T47D (cell line): Measurements from ENCODE around the gene PECR.
A peak's percentile ranks its signal among the peaks of the same experiment; 100 is the strongest.

Source experiments
- DNase-seq, 2 experiments: peaks; one replicate each; pipeline versions ENCODE4 v3.0.0 to v3.0.0-alpha.2; 2011 to 2012; ENCODE audit warnings: low read depth in 1 of 2, low spot score in 1 of 2
- JUND ChIP-seq: IDR thresholded peaks from 2 replicates; pipeline ENCODE4 v1.6.1; 2012; ENCODE audit warnings: low read depth
- in situ Hi-C: cut with HindIII; loops from 2 replicates; pipeline ENCODE4 v1.10.0; 2016; ENCODE audit warnings: low sequenced_read_pairs, low pct_unique_long_range_greater_than_20kb

Gene PECR

DNA sequence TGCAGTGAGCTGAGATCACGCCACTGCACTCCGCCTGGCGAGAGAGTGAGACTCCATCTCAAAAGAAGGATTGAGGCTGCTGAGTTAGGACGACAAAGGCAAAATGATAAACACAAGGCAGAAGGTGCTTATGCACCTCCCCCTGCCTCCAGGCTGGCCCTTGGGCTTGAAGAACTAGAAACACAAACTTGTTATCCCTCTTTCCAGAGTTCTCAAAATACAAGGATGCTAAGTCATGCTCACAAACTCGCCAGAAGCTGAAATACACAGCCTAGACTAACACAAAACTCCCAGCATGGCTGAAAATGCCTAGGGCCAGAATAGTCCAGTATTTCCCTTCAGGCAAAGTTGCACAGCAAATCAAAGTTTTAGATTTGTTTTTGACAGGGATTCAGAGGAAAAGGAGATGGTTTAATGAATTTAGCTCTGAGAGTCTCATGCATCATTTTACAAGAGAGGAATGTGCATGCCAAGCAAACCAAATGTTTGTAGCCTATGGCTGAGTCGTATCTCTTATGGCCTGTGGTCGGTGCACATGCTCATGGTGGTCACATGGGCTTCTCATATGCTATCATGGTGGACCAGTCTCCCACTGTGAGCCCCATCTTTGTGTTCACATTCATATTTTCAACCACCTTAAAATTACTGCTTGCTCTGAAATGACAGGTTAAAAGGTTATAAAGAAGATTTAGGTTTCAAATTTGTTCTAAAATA is 52.0 kb downstream of the PECR start:
- no peak for TF ChIP-seq JUND
- in situ Hi-C loops: no loop called here
- DNase-seq: no peak

DNA sequence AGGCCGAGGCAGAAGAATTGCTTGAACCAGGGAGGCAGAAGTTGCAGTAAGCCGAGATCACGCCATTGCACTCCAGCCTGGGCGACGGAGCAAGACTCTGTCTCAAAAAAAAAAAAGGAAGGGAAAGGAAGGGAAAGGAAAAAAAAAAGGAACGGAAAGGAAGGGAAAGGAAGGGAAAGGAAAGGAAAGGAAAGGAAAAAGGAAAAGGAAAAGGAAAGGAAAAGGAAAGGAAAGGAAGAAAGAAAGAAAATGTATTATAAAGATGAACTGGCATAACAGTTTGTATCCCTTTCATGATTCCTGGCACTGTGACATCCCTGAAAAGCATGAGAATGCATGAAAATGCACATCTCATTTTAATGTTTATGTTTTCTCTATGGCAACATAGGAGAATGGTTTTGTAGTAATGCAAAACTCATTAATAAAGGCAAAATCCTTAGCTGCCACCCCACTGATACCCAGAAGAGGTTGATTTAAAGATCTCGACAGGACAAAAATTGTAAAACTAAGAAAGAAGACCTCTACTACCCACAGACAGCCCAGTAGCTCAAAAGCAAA is 56.8 kb downstream of the PECR start:
- DNase-seq: no peak
- no peak for TF ChIP-seq JUND
- in situ Hi-C loops: no loop called here

- TF ChIP-seq JUND: no peak
- in situ Hi-C loops: no loop called here
- peak; percentile 30 to 76 for DNase-seq
Observed at GRCh38 chr2:216023055-216023648, 58.5 kb downstream of the PECR start.

DNA sequence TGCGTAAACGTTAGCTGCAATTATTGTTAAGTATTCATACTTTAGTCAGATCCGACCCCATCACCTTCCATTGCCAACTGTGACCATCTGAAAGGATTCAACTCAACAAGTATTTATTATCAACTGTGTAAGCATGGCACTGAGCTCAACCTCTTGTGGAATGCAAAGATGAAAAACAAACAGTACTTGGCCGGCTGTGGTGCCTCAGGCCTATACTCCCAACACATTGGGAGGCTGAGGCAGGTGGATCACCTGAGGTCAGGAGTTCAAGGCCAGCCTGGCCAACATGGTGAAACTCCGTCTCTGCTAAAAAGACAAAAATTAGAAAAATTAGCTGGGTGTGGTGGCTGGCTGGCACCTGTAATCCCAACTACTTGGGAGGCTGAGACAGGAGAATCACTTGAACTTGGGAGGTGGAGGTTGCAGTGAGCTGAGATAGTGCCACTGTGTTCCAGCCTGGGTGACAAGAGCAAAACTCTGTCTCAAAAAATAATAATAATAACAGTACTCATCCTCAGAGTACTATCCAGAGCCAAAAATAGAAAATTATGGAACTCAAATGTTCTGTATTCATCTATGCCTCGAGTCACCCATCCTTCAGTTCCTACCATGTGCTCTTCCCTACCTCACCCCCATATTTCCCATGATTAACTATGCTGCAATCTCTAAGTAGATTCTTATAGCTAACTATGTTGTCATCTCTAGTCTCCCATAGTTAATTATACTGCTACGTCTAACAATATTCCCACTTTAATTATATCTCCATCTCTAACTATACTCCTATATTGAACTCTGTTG is 59.6 kb downstream of the PECR start:
- in situ Hi-C loops: no loop called here
- TF ChIP-seq JUND: no peak
- DNase-seq: peak in 1 of 2 experiments; percentile 77

GRCh38 chr2:216018709-216019108 is 62.9 kb downstream of the PECR start:
- DNase-seq: no peak
- in situ Hi-C loops: no loop called here
- TF ChIP-seq JUND: no peak

- no peak for TF ChIP-seq JUND
- in situ Hi-C loops: no loop called here
- DNase-seq: no peak
Observed at GRCh38 chr2:216017365-216017764, 64.2 kb downstream of the PECR start.

DNA sequence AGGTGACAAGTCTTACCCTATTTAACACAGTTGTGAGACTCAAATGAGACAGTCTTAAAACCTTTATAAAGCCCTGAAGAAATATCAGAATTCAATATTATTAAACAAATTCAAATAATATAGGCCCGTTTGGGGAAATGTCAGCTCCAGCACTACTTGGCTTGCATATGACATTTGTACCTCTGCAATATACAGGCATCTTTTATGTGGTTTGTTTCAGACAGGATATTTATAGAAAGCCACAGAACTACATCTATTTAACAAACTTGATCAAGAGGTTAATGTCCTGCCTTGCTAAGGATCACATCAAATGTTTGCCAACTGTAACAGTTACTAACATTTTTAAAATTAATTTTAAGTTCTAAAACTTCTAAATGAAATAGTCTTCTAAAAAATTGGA is 65.0 kb downstream of the PECR start:
- in situ Hi-C loops: no loop called here
- no peak for TF ChIP-seq JUND
- no peak for DNase-seq

DNA sequence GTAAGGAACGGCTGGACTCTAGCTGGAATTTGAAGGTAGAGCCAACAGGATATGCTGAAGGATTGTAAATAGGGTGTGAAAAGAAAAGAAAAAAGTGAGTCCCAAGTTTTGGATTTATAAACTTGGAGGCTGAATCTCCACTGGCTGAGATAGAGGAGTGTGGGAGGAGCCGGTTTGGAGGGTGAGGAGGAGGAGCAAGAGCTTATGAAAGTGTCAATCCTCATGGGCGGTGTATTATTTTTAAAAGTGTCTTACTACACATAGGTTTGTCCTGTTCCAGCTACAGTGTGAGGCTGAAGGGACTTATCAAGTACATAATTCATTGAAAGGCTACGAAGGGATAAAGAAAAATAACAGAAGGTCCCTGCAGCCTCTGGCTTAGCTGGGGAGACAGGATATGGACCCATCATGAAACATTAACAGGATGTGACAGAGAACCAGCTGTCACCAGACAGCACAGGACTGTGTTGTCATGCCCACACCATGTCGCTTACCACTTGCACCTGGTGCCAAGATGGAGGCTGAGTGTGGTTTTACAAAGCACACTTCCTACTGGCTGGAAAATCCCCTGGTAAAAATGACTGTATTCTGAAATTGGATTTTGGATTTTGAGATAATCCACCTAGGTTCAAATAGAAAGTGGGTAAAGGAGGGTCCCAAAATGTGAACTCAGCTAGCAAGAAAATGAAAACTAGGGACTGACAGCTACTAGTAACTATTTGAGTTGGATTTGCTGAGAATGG is 65.7 kb downstream of the PECR start:
- no peak for DNase-seq
- in situ Hi-C loops: no loop called here
- TF ChIP-seq JUND: no peak

DNA sequence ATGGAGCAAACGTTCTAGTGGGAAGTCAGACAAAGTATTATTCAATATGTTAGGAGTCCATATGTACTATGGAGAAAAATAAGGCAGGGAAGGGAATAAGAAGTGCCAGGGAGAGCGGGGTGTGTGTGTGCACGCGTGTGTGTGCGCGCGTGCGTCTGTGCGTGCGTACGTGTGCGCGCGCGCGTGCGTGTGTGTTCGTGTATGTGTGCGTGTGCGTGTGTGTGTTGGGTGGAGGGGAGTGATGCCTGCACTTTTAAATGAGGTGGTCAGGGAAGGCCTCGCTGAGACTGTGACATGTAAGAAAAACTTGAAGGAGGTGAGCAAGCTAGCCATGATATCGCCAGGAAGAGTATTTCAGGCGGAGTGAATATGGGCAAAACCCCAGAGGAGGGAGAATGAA is 66.6 kb downstream of the PECR start:
- in situ Hi-C loops: no loop called here
- no peak for DNase-seq
- no peak for TF ChIP-seq JUND

GRCh38 chr2:216014006-216014405 is 67.6 kb downstream of the PECR start:
- DNase-seq: no peak
- in situ Hi-C loops: no loop called here

GRCh38 chr2:216013080-216013909 is 68.3 kb downstream of the PECR start, which contains the start of gene MREG:
Gene MREG, minus strand, starts transcription at chr2:216013551. Its CDS starts 224 bp downstream, at chr2:216013327.
- peak; percentile 77 to 90 for DNase-seq
- in situ Hi-C loops: no loop called here

More at GRCh38 chr2:216014006-216014405, 67.6 kb downstream of the PECR start:
- TF ChIP-seq JUND: no peak

GRCh38 chr2:216012830-216013079 is 68.9 kb downstream of the PECR start:
- in situ Hi-C loops: no loop called here
- no peak for DNase-seq
- no peak for TF ChIP-seq JUND

More at GRCh38 chr2:216013080-216013909, 68.3 kb downstream of the PECR start, which contains the start of gene MREG:
- TF ChIP-seq JUND: no peak
